GM18502 (cell line): Measurements from ENCODE around the gene SREK1IP1.

Experiments
- ATAC-seq: cut with Tn5 transposase; IDR thresholded peaks from one replicate; pipeline ENCODE4 v1.9.1; 2021; ENCODE audit warnings: mild to moderate bottlenecking; ENCODE audit not compliant: unreplicated experiment, poor library complexity

Gene SREK1IP1

DNA sequence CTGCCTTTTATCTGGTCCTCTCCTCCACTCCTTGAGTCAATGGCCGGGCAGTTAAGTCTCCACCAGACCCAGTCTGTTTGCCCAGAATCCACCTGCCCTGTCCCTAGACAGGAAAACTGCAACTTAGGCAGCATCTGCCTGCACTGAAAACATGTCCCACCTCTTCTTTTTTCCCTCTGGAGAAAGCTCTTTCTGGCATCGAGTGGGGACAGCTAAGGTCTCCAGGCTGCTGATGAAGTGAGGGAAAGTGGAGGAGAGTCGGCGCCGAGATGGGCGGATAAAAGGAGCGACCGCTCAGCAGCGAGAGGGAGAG is 78.4 kb downstream of the SREK1IP1 start:
- no peak for ATAC-seq

DNA sequence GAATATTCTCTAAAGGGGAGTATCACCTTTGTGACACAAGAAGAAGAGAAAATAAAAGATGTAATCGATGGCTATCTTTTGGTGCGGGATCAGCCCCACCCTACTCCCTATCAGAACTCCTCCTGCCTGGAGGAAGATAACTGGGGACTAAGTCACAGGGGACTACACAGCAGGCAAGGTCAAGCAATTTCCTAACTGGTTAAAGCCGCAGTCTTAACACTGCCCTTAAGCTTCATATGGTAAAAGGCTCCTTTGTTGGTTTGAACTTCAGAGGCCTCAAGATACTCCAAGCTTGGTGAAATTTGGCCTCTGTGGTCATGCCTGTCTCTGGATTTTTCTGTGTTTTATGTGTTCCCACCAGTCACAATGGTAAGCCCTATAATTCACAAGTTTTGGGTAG is 79.5 kb downstream of the SREK1IP1 start:
- no peak for ATAC-seq

DNA sequence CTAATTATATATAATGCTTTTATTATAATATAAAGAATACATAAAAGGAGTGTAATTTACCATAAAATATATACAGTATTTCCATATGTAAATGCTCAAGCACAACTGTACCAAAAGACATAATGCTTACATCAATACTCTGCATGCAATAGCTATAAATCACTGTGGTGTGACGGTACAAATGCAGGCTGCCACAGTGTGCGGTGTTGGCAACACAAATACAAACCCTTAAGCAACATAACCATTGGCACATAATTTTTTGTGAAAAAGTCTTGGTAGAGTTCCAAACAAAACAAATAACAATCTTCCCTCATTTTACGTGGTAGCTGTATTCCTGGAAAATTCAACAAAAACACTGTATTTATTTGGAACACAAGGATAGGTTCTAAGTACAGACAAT is 80.1 kb downstream of the SREK1IP1 start:
- no peak for ATAC-seq

DNA sequence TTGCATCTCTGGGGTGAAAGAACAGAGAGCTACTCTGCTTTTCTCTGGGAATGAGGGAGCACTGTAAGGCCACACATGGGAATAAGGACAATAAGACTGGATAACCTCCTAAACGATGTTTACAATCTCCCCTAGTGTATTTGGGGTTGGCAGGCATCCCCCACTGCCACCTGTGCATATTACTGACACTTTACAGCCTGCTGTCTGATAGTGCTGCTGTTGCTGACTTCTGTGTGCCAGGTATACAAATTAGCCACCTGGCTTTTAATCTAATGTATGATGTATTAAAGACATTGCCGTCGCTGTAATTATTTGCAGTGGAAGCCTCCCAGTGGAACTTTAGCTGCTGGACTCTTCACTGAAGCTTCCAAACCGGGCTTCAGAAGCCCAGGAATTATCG is 82.6 kb downstream of the SREK1IP1 start:
- ATAC-seq = no peak

DNA sequence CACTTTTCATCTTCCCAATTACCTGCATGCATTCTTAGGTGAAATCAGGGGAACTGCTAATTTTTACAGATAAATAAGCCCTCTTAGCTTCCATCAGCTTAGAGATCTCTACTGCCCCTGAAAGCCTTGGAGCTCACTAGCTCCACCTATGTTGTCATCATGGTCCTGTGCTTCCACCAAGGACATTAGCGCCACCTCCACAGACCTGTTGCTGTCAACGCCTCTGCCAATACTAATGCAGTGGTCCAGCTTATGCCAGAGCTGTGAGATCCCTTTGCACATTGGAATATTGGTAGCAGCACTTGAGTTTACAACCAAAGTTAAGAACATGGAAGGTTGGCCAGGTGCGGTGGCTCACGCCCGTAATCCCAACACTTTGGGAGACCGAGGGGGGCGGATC is 85.9 kb downstream of the SREK1IP1 start:
- ATAC-seq = no peak

DNA sequence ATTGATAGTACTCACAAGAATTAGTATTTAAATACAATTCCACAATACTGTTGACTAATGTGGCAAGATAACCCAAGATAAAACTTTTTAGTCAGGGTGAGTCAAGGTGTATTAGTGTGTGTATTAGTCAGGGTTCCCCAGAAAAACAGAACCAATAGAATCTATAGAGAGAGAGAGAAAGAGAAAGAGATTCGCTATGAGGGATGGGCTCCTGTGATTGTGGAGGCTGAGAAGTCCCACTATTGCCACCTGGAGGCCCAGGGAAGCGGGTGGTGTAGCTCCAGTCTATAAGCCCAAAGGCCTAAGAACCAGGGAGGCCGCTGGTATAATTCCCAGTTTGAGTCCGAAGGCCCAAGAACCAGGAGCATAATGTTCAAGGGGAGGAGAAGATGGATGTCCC is 88.2 kb downstream of the SREK1IP1 start:
- no peak for ATAC-seq

DNA sequence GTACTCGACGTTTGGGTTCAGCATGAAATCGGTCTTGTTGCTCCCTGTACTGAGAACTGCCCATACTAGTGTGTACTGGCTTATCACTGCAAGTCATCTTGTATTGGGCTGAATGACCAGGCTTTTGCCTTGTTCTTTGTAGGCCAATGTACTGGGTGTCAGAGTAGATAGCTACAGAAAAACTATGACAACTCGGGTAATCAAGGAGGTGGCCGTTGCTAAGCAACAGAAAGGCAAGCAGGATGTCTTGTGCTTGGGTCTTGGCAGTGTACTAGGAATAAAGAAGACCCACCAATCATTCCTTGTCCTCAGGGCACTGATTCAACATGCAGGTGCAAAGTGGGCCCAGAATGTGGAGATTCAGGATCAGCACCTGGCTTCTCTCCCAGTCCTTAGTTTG is 90.1 kb downstream of the SREK1IP1 start:
- no peak for ATAC-seq

DNA sequence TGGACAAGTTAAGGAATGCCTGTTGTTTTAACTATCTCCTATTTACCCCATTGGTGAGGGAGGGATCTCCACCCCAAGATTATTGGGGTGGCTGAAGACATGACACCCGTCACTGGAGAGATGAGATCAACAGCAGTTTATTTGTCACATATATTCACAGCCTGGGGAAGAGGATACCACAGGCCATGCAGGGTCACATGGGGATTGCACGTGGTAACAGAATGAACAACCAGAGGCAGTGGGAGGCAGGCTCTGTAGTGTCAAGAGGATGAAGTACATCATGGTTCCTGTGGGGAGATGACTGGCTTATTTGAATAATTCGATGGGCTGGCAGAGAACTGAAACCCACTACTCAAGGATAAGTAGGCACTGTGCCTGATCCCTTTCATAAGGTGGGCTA is 96.8 kb downstream of the SREK1IP1 start:
- ATAC-seq = no peak

DNA sequence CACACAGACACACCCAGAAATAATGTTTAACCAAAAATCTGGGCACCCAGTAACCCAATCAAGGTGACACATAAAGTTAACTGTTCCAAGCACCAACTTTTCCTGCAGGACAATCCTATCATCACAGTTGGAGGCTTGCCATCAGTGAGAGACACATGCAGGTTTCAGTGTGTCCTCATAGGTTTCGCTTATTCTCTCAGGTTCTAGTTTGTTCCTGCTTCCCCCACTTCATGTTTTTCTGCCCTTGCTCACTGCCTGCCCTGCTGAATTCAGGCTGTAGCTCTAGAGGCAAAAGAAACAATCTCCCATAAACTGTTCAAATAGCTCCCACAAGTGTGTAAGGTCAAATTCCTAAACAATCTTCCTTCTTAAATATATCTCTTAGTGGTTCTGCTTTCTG is 98.2 kb downstream of the SREK1IP1 start:
- ATAC-seq = no peak
